Measurements from ENCODE around the gene PRKAR1B.
"Not testable (repeated sequence)": the region's sequence is repeated elsewhere in the genome, so short reads cannot be mapped to it uniquely, and the experiment has no call there.

- TF ChIP-seq CTCF, POLR2A (IDR thresholded peaks at IDR 0.05): not testable (repeated sequence)
Observed at GRCh38 chr7:752256-752655, 25.2 kb upstream of the PRKAR1B start.

Measured in stomach (tissue), 4 donors.